WERI-Rb-1 (cell line): ENCODE measurements around the gene UTP20.

Source experiments
- DNase-seq: peaks from one replicate; pipeline ENCODE4 v3.0.0-alpha.2; 2020
- H3K27ac ChIP-seq: fragments of 250-450 bp; sonication (Bioruptor Pico); 2 replicates; pipeline ENCODE4 v1.5.1; 2020; ENCODE audit warnings: mild to moderate bottlenecking, moderate library complexity
- H3K27me3 ChIP-seq: fragments of 250-450 bp; sonication (Bioruptor Pico); 2 replicates; pipeline ENCODE4 v1.5.1; 2021; ENCODE audit warnings: mild to moderate bottlenecking, low read depth, moderate library complexity; ENCODE audit not compliant: insufficient read depth, severe bottlenecking
- H3K36me3 ChIP-seq: fragments of 250-450 bp; sonication (Bioruptor Pico); 2 replicates; pipeline ENCODE4 v1.5.1; 2020; ENCODE audit warnings: mild to moderate bottlenecking, moderate library complexity
- H3K4me3 ChIP-seq: 2 replicates; pipeline ENCODE4 v1.5.1; 2011; ENCODE audit warnings: low read depth, mild to moderate bottlenecking, control low read depth, low read length
- H3K9me3 ChIP-seq: fragments of 250-450 bp; sonication (Bioruptor Pico); 2 replicates; pipeline ENCODE4 v1.5.1; 2021; ENCODE audit warnings: mild to moderate bottlenecking, moderate library complexity; ENCODE audit not compliant: severe bottlenecking
- CTCF ChIP-seq: IDR thresholded peaks from 2 replicates; pipeline ENCODE4 v1.5.1; 2011; ENCODE audit warnings: low read depth, mild to moderate bottlenecking, control low read depth, inconsistent platforms, low read length

The UTP20 gene

DNA sequence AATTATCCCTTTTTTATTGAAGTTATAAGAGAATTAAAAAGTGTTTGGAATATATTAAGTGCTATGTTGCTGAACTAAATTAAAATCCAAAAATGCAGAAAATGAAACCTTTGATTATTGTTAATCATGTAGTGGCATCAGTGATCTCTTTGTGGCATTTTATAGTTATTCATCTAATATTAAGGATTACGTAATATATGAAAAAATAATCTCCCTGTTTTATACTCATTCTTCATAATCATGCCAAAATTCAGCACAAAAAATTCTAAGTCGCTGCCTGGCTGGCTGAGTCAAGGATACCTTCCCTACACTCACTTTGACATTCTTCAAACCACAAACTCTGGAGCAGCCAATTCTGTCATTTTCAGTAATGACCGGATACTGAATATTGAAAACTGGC is 64.0 kb downstream of the UTP20 start:
- Histone ChIP-seq H3K4me3 (no peak overlapping the region), H3K27ac (no peak overlapping the region), H3K9me3 (no peaks in the 10 kb centered on the region), H3K27me3 (no peaks in the 10 kb centered on the region), H3K36me3 (peaks cover 55% of the 10 kb centered on the region)
- no peak for DNase-seq
- TF ChIP-seq CTCF, result no peak

- no peaks in the 10 kb centered on the region for H3K27me3 ChIP-seq
These were observed 71.8 kb downstream of the UTP20 start for GRCh38 chr12:101351682-101352081.

GRCh38 chr12:101356794-101357193 is 76.9 kb downstream of the UTP20 start:
- H3K27me3 ChIP-seq, result no peaks in the 10 kb centered on the region
- H3K27ac ChIP-seq, result no peak overlapping the region
- no peak overlapping the region for H3K4me3 ChIP-seq
- no peaks in the 10 kb centered on the region for H3K9me3 ChIP-seq
- TF ChIP-seq CTCF, result no peak
- H3K36me3 ChIP-seq, result peaks cover 26% of the 10 kb centered on the region
- DNase-seq, result no peak

More at GRCh38 chr12:101351682-101352081, 71.8 kb downstream of the UTP20 start:
- no peak overlapping the region for H3K27ac ChIP-seq
- H3K36me3 ChIP-seq, result peaks cover 36% of the 10 kb centered on the region
- TF ChIP-seq CTCF, result no peak
- H3K4me3 ChIP-seq, result no peak overlapping the region
- H3K9me3 ChIP-seq, result no peaks in the 10 kb centered on the region
- no peak for DNase-seq

DNA sequence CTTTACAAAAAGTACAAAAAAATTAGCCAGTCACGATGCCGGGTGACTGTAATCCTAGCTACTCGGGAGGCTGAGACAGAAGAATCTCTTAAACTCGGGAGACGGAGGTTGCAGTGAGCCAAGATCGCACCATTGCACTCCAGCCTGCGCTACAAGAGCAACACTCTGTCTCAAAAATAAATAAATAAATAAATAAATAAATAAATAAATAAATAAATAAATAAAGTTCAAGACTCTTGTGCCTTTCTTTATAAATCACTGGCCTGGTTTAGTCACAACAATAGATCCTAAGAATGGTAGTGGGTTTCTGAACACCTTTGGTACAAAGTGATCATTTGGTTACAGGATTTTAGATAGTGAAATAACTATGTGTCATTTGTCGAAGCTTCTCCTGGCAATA is 81.5 kb downstream of the UTP20 start:
- no peak for TF ChIP-seq CTCF
- Histone ChIP-seq H3K4me3 (no peak overlapping the region), H3K27me3 (no peaks in the 10 kb centered on the region), H3K27ac (no peak overlapping the region), H3K9me3 (no peaks in the 10 kb centered on the region), H3K36me3 (peaks cover 45% of the 10 kb centered on the region)
- DNase-seq, result no peak

GRCh38 chr12:101368016-101368415 is 88.1 kb downstream of the UTP20 start:
- peaks cover 56% of the 10 kb centered on the region for H3K36me3 ChIP-seq
- H3K9me3 ChIP-seq, result no peaks in the 10 kb centered on the region
- no peak overlapping the region for H3K27ac ChIP-seq
- TF ChIP-seq CTCF, result no peak
- no peak overlapping the region for H3K4me3 ChIP-seq
- H3K27me3 ChIP-seq, result no peaks in the 10 kb centered on the region
- DNase-seq, result no peak

GRCh38 chr12:101372431-101372830 is 92.5 kb downstream of the UTP20 start:
- Histone ChIP-seq H3K4me3 (no peak overlapping the region), H3K9me3 (no peaks in the 10 kb centered on the region), H3K27ac (peak overlapping the region; percentile 39), H3K27me3 (no peaks in the 10 kb centered on the region), H3K36me3 (peaks cover 67% of the 10 kb centered on the region)
- no peak for TF ChIP-seq CTCF
- peak; percentile 59 for DNase-seq
